Measurements from ENCODE around the gene PPP3CA.

The PPP3CA gene

GRCh38 chr4:100985576-100985975, 361.8 kb downstream of the PPP3CA start:
- DNase-seq, result no peak

- DNase-seq, result no peak
These were observed 362.4 kb downstream of the PPP3CA start for GRCh38 chr4:100984901-100985300.

- no peak for DNase-seq
These were observed 363.9 kb downstream of the PPP3CA start for GRCh38 chr4:100983426-100983825.

- no peak for DNase-seq
These were observed 365.0 kb downstream of the PPP3CA start for GRCh38 chr4:100982345-100982744.

- no peak for DNase-seq
These were observed 365.7 kb downstream of the PPP3CA start for GRCh38 chr4:100981447-100982204.

GRCh38 chr4:100979736-100980135, 367.6 kb downstream of the PPP3CA start:
- DNase-seq, result no peak

GRCh38 chr4:100977746-100978397, 369.5 kb downstream of the PPP3CA start:
- no peak for DNase-seq

GRCh38 chr4:100977274-100977673, 370.1 kb downstream of the PPP3CA start:
- no peak for DNase-seq
